ENCODE data around the gene OLFM1. TPM values are rescaled to one million over a fixed set of nuclear protein-coding genes. Genes with fewer than 3 reads are reported as not detected.

OLFM1 gene
- total and polyA plus RNA-seq, 2 of the 4 experiments (the other 2 are of a cell fraction) = 0.36 to 0.38 TPM

DNA sequence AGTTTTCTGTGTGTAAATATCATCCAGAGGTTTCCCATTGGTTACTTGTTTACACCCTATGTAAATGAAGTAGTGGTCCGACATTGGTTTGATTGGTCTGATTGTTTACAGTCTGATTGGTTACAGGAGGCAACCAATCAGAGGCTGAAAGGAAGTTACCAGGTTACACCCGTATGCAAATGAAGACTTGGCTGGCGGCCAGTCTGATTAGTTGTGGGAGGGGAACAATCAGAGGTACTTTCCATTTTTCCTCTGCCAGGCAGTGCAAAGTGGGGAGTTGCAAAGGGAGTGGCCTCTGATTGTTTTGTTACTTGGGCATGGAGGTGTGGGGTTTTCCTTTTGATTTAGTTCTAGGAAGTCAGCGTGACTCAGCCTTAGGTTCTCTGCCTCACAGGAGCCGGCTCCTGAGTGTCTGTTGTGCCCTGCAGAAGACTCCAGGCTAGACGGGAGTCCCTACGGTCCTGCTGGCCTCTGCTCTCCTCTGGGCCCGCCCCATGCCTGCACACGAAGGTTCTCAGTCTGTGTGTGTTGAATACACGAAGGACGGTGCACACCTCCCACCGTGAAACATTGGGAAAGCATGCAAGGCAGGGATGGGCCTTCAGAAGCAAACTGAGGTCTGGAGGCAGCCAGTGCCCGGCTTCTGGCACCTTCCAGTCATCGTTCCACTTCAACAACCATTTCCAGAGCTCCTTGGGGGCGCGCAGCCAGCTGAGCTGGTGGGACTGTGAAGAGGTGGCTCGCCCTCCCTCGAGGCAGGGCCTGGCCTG is 42.9 kb downstream of the OLFM1 start:
- ATAC-seq (ENCODE audit: low read depth) (no peak), DNase-seq (no peak)
- no peaks in the 10 kb centered on the region for H3K36me3 ChIP-seq (ENCODE audit: control insufficient read depth, insufficient read depth, low read length)
- no peaks in the 10 kb centered on the region for H3K27me3 ChIP-seq (ENCODE audit: control insufficient read depth, insufficient read depth, low read length)
- no peak overlapping the region for H3K9ac ChIP-seq (ENCODE audit: low read depth, low read length)
- in situ Hi-C loops (cut with MboI; ENCODE audit: low sequenced_read_pairs) (no loop called here), intact Hi-C loops (cut with micrococcal nuclease) (no loop called here), dilution Hi-C loops (cut with HindIII; ENCODE audit: low sequenced_read_pairs, unreplicated experiment) (no loop called here)
- no peak overlapping the region for H2BK20ac ChIP-seq (ENCODE audit: low read depth, low read length)
- H3K27ac ChIP-seq (ENCODE audit: insufficient read depth, low read length) = no peak overlapping the region
- H3K23ac ChIP-seq (ENCODE audit: low read depth, low read length) = no peak overlapping the region
- no peaks in the 10 kb centered on the region for H3K79me1 ChIP-seq (ENCODE audit: low read depth in 1 of 2, low read length in 2 of 2)
- no peak overlapping the region for H2BK5ac ChIP-seq (ENCODE audit: low read depth, low read length, poor library complexity, severe bottlenecking)
- H3K4me1 ChIP-seq (ENCODE audit: control insufficient read depth, insufficient read depth, low read length) = no peaks in the 10 kb centered on the region
- H4K20me1 ChIP-seq (ENCODE audit: insufficient read depth, low read length) = no peaks in the 10 kb centered on the region
- H3K14ac ChIP-seq (replicated peaks; ENCODE audit: low read depth, low read length) = no peak overlapping the region
- POLR2A ChIA-PET (ENCODE audit: unreplicated experiment) = no interaction called here
- H4K8ac ChIP-seq (ENCODE audit: low read depth in 2 of 2, low read length in 2 of 2) = no peak overlapping the region
- no peak overlapping the region for H2BK120ac ChIP-seq (ENCODE audit: low read depth, low read length)
- no peak overlapping the region for H3K4ac ChIP-seq (ENCODE audit: low read depth, low read length)
- no peak overlapping the region for H2AK5ac ChIP-seq (ENCODE audit: low read depth, low read length)
- H3K18ac ChIP-seq (ENCODE audit: low read depth, low read length) = no peak overlapping the region
- H3K4me2 ChIP-seq (ENCODE audit: low read depth, low read length) = no peak overlapping the region
- H3K56ac ChIP-seq (ENCODE audit: extremely low read depth, insufficient read depth, low read length) = no peak overlapping the region
- H3K4me3 ChIP-seq (ENCODE audit: insufficient read depth, low read depth, low read length) = no peak overlapping the region
- no peak overlapping the region for H4K91ac ChIP-seq (ENCODE audit: insufficient read depth, low read depth, low read length)
- no peak overlapping the region for H2AK9ac ChIP-seq (replicated peaks; ENCODE audit: low read depth, low read length, poor library complexity)
- no peak overlapping the region for H4K5ac ChIP-seq (ENCODE audit: low read depth, low read length)
- H2BK15ac ChIP-seq (ENCODE audit: low read depth, low read length) = no peak overlapping the region
- no peaks in the 10 kb centered on the region for H3K9me1 ChIP-seq (ENCODE audit: insufficient read depth, low read length)
- peaks cover 46% of the 10 kb centered on the region for H3K9me3 ChIP-seq (ENCODE audit: control insufficient read depth, insufficient read depth, low read length)
- TF ChIP-seq MXI1 (IDR thresholded peaks at IDR 0.05; ENCODE audit: borderline replicate concordance, low read depth, low read length) = no peak
- TF ChIP-seq NFE2L2 (IDR thresholded peaks at IDR 0.05; ENCODE audit: low read depth, low read length) = no peak
- no peak for TF ChIP-seq SMC3 (IDR thresholded peaks at IDR 0.05; ENCODE audit: low read depth, low read length)
- TF ChIP-seq, protein P1, sequence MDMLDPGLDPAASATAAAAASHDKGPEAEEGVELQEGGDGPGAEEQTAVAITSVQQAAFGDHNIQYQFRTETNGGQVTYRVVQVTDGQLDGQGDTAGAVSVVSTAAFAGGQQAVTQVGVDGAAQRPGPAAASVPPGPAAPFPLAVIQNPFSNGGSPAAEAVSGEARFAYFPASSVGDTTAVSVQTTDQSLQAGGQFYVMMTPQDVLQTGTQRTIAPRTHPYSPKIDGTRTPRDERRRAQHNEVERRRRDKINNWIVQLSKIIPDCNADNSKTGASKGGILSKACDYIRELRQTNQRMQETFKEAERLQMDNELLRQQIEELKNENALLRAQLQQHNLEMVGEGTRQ (IDR thresholded peaks at IDR 0.05; ENCODE audit: low read depth, low read length) = no peak
- no peak for TF ChIP-seq MAZ (IDR thresholded peaks at IDR 0.05; ENCODE audit: borderline replicate concordance, low read depth, low read length)
- no peak for TF ChIP-seq CHD1 (IDR thresholded peaks at IDR 0.05; ENCODE audit: low read depth, low read length)
- no peak for TF ChIP-seq FOS (IDR thresholded peaks at IDR 0.05; ENCODE audit: low read depth, low read length)
- no peak for TF ChIP-seq BHLHE40 (IDR thresholded peaks at IDR 0.05; ENCODE audit: low read depth, low read length)
- no peak for TF ChIP-seq MAFK (IDR thresholded peaks at IDR 0.05; ENCODE audit: low read depth, low read length)
- TF ChIP-seq, protein P2, sequence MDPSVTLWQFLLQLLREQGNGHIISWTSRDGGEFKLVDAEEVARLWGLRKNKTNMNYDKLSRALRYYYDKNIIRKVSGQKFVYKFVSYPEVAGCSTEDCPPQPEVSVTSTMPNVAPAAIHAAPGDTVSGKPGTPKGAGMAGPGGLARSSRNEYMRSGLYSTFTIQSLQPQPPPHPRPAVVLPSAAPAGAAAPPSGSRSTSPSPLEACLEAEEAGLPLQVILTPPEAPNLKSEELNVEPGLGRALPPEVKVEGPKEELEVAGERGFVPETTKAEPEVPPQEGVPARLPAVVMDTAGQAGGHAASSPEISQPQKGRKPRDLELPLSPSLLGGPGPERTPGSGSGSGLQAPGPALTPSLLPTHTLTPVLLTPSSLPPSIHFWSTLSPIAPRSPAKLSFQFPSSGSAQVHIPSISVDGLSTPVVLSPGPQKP (IDR thresholded peaks at IDR 0.05; ENCODE audit: borderline replicate concordance, low read depth, low read length) = no peak
- TF ChIP-seq CEBPB (IDR thresholded peaks at IDR 0.05; ENCODE audit: low read depth, low read length) = no peak
- TF ChIP-seq, protein P3, sequence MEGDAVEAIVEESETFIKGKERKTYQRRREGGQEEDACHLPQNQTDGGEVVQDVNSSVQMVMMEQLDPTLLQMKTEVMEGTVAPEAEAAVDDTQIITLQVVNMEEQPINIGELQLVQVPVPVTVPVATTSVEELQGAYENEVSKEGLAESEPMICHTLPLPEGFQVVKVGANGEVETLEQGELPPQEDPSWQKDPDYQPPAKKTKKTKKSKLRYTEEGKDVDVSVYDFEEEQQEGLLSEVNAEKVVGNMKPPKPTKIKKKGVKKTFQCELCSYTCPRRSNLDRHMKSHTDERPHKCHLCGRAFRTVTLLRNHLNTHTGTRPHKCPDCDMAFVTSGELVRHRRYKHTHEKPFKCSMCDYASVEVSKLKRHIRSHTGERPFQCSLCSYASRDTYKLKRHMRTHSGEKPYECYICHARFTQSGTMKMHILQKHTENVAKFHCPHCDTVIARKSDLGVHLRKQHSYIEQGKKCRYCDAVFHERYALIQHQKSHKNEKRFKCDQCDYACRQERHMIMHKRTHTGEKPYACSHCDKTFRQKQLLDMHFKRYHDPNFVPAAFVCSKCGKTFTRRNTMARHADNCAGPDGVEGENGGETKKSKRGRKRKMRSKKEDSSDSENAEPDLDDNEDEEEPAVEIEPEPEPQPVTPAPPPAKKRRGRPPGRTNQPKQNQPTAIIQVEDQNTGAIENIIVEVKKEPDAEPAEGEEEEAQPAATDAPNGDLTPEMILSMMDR (conservative IDR thresholded peaks at IDR 0.05; ENCODE audit: low read depth, low read length) = no peak
- TF ChIP-seq RAD21 (IDR thresholded peaks at IDR 0.05; ENCODE audit: low read length) = no peak
- CTCF ChIA-PET = no interaction called here
- H2AFZ ChIP-seq (replicated peaks; ENCODE audit: low read length, poor library complexity) = no peak overlapping the region
- WGBS, 2 experiments (ENCODE audit: extremely low coverage in 2 of 2, insufficient read length in 1 of 2) = 53% methylated on average over 3 of the region's 18 CpGs; no CpG with 5 or more reads in 1 of the 2 experiments
- BruUV-seq (replicated peaks) = no TSS peak

Measured in IMR-90 (cell line).